Measurements from ENCODE around the gene RIPOR2. TPM values are rescaled to one million over a fixed set of nuclear protein-coding genes. Genes with fewer than 3 reads are reported as not detected.

Gene RIPOR2
- total and polyA plus RNA-seq, 2 donors (not counting 3 experiments of a cell fraction or from before 2014, with no cell fraction given), result 0.10 TPM; not detected in 1

DNA sequence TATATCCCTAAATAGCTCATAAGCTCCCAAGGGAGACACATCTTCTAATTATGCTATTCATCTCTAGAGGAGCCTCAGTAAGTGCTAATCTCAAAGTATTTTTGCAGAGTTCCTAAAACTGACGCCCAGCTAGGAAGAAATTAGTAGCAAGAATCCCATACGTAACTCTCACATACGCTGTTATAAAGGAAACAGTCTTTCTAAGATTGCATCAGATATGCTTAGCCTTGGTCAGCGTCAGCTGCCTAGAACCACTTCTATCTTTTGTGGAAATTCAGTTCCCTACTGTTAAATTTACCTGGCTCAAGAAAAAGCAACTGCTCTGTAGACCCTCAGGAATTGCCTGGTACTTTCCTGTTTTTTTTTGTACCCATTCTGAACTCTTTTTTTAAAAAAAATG is 13.6 kb downstream of the RIPOR2 start:
- H3K4me1 ChIP-seq (ENCODE audit: control insufficient read depth, extremely low read depth, insufficient read depth, low read length), result no peaks in the 10 kb centered on the region
- no peak overlapping the region for H2AFZ ChIP-seq (ENCODE audit: low read depth, low read length)
- DNase-seq (ENCODE audit: low read depth, low spot score), result no peak
- no peaks in the 10 kb centered on the region for H4K20me1 ChIP-seq (replicated peaks; ENCODE audit: control insufficient read depth, extremely low read depth, insufficient read depth, low read length)
- no peak overlapping the region for H3K4me2 ChIP-seq (ENCODE audit: insufficient read depth, low read length)
- H3K36me3 ChIP-seq (ENCODE audit: control insufficient read depth in 2 of 2, extremely low read depth in 1 of 2, insufficient read depth in 2 of 2, low read length in 2 of 2), result no peaks in the 10 kb centered on the region
- no peak overlapping the region for H3K27ac ChIP-seq (ENCODE audit: insufficient read depth, low read depth, low read length)
- intact Hi-C loops (cut with micrococcal nuclease), result no loop called here
- FAIRE-seq, result no peak
- peaks cover 0 to 2% of the 10 kb centered on the region in 2 experiments for H3K27me3 ChIP-seq (ENCODE audit: control insufficient read depth in 2 of 2, insufficient read depth in 2 of 2, low read length in 2 of 2)
- no peaks in the 10 kb centered on the region for H3K9me1 ChIP-seq (replicated peaks; ENCODE audit: control insufficient read depth, extremely low read depth, insufficient read depth, low read length)
- no TSS peak for BruUV-seq (replicated peaks)
- dilution Hi-C loops (cut with MboI; ENCODE audit: extremely low pct_ligation_motif_present, low sequenced_read_pairs), result no loop called here
- ChIA-PET POLR2A (no interaction called here), CTCF (no interaction called here)
- no peak overlapping the region for H3K9ac ChIP-seq (replicated peaks; ENCODE audit: extremely low read depth, insufficient read depth, low read length)
- no peaks in the 10 kb centered on the region for H3K9me3 ChIP-seq (replicated peaks; ENCODE audit: control insufficient read depth, insufficient read depth, low read length)
- no peak overlapping the region for H3K4me3 ChIP-seq (replicated peaks in 1 of 3; ENCODE audit: insufficient read depth in 1 of 3, low read depth in 1 of 3, low read length in 3 of 3)
- H3K79me2 ChIP-seq (ENCODE audit: control insufficient read depth, insufficient read depth, low read length), result no peaks in the 10 kb centered on the region
- TF ChIP-seq FOS (IDR thresholded peaks at IDR 0.05; ENCODE audit: borderline replicate concordance, insufficient read depth, low read length), result no peak
- TF ChIP-seq, protein P1, sequence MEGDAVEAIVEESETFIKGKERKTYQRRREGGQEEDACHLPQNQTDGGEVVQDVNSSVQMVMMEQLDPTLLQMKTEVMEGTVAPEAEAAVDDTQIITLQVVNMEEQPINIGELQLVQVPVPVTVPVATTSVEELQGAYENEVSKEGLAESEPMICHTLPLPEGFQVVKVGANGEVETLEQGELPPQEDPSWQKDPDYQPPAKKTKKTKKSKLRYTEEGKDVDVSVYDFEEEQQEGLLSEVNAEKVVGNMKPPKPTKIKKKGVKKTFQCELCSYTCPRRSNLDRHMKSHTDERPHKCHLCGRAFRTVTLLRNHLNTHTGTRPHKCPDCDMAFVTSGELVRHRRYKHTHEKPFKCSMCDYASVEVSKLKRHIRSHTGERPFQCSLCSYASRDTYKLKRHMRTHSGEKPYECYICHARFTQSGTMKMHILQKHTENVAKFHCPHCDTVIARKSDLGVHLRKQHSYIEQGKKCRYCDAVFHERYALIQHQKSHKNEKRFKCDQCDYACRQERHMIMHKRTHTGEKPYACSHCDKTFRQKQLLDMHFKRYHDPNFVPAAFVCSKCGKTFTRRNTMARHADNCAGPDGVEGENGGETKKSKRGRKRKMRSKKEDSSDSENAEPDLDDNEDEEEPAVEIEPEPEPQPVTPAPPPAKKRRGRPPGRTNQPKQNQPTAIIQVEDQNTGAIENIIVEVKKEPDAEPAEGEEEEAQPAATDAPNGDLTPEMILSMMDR (IDR thresholded peaks at IDR 0.05; ENCODE audit: extremely low read depth in 1 of 2, insufficient read depth in 1 of 2, low read depth in 1 of 2, low read length in 2 of 2), result no peak
- TF ChIP-seq MYC (IDR thresholded peaks at IDR 0.05; ENCODE audit: low read depth, low read length), result no peak

DNA sequence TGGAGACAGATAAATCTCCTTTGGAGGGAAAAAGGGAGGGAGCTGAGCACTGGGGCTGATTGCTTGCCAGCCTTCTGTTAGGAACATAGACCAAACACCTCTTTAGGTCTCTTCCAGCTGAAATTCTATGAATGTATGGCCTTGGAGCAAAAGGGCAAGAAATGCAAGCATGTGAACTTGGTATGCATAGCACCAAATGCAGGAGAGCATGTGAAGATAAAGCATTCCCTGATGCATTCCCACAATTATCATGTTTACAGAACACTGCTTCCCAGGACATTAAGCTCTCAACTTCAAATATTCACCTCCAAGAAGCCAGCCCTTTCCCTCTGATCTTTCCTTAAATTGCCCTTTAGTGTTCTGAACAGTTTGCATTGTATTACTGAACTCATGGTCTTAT is 15.6 kb downstream of the RIPOR2 start:
- FAIRE-seq, result no peak

More for the DNA sequence above, 15.6 kb downstream of the RIPOR2 start:
- BruUV-seq (replicated peaks), result no TSS peak
- Histone ChIP-seq H4K20me1 (replicated peaks; ENCODE audit: control insufficient read depth, extremely low read depth, insufficient read depth, low read length) (no peaks in the 10 kb centered on the region), H3K27me3 (ENCODE audit: control insufficient read depth in 2 of 2, insufficient read depth in 2 of 2, low read length in 2 of 2) (peaks cover 0 to 2% of the 10 kb centered on the region in 2 experiments), H3K9ac (replicated peaks; ENCODE audit: extremely low read depth, insufficient read depth, low read length) (no peak overlapping the region), H3K4me1 (ENCODE audit: control insufficient read depth, extremely low read depth, insufficient read depth, low read length) (no peaks in the 10 kb centered on the region), H3K79me2 (ENCODE audit: control insufficient read depth, insufficient read depth, low read length) (no peaks in the 10 kb centered on the region), H3K9me1 (replicated peaks; ENCODE audit: control insufficient read depth, extremely low read depth, insufficient read depth, low read length) (no peaks in the 10 kb centered on the region), H3K36me3 (ENCODE audit: control insufficient read depth in 2 of 2, extremely low read depth in 1 of 2, insufficient read depth in 2 of 2, low read length in 2 of 2) (no peaks in the 10 kb centered on the region), H2AFZ (ENCODE audit: low read depth, low read length) (no peak overlapping the region), H3K27ac (ENCODE audit: insufficient read depth, low read depth, low read length) (no peak overlapping the region), H3K9me3 (replicated peaks; ENCODE audit: control insufficient read depth, insufficient read depth, low read length) (no peaks in the 10 kb centered on the region), H3K4me2 (ENCODE audit: insufficient read depth, low read length) (no peak overlapping the region), H3K4me3 (replicated peaks in 1 of 3; ENCODE audit: insufficient read depth in 1 of 3, low read depth in 1 of 3, low read length in 3 of 3) (no peak overlapping the region)
- DNase-seq (ENCODE audit: low read depth, low spot score), result no peak
- POLR2A ChIA-PET, result no interaction called here
- TF ChIP-seq MYC (IDR thresholded peaks at IDR 0.05; ENCODE audit: low read depth, low read length) (no peak), POLR2AphosphoS5 (IDR thresholded peaks at IDR 0.05; ENCODE audit: insufficient read depth, low read depth, low read length) (no peak), JUN (IDR thresholded peaks at IDR 0.05; ENCODE audit: borderline replicate concordance, insufficient read depth, insufficient read length, low read depth) (no peak), GATA2 (IDR thresholded peaks at IDR 0.05; ENCODE audit: insufficient read depth, insufficient read length, low read depth, low read length) (no peak), EZH2 (IDR thresholded peaks at IDR 0.05; ENCODE audit: borderline replicate concordance, low read depth, low read length, severe bottlenecking) (no peak), POLR2A (IDR thresholded peaks at IDR 0.05; ENCODE audit: low read depth, low read length) (no peak), FOS (IDR thresholded peaks at IDR 0.05; ENCODE audit: borderline replicate concordance, insufficient read depth, low read length) (no peak)
- TF ChIP-seq, protein P1 (IDR thresholded peaks at IDR 0.05; ENCODE audit: extremely low read depth in 1 of 2, insufficient read depth in 1 of 2, low read depth in 1 of 2, low read length in 2 of 2), result no peak
- TF ChIP-seq, protein P2, sequence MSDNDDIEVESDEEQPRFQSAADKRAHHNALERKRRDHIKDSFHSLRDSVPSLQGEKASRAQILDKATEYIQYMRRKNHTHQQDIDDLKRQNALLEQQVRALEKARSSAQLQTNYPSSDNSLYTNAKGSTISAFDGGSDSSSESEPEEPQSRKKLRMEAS (IDR thresholded peaks at IDR 0.05; ENCODE audit: insufficient read depth, insufficient read length), result no peak
- dilution Hi-C loops (cut with MboI; ENCODE audit: extremely low pct_ligation_motif_present, low sequenced_read_pairs) (no loop called here), intact Hi-C loops (cut with micrococcal nuclease) (no loop called here)
- CTCF ChIA-PET, result interaction anchor here (1.2 to 1.5 kb wide), 2 partner anchors 9 to 14 kb away, joined by 3 to 4 read pairs; no protein-coding TSS in a partner anchor

Data from endothelial cell of umbilical vein (primary cell).